ENCODE results near the gene CPNE8.

DNA sequence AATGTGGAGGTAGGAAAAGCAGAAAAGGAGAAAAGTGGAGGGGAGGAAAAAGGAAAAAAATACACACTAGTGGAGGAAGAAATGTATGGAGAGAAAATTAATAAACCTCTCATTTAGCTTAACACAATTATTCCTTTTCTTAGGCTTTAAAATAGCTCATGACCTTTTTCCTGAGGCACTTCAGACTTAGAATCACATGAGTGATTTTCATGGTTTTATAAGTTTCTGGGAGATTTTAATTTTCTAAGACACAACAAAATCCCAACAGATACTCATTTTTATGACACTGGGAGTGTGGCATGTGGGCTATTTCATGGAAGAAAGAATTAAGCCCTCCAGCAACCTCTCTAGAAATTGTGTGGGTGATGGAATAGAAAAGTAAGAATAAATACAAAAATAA, 214.7 kb downstream of the CPNE8 start:
- TF ChIP-seq POLR2AphosphoS5 (IDR thresholded peaks at IDR 0.05; ENCODE audit: low read depth, low read length) (no peak), REST (IDR thresholded peaks at IDR 0.05; ENCODE audit: insufficient read depth in 1 of 2, low read depth in 2 of 2, low read length in 2 of 2) (no peak), TAF1 (IDR thresholded peaks at IDR 0.05; ENCODE audit: borderline replicate concordance, insufficient read depth, low read length) (no peak), SIN3A (IDR thresholded peaks at IDR 0.05; ENCODE audit: borderline replicate concordance, insufficient read depth, low read length) (no peak), FOXP2 (optimal IDR thresholded peaks at IDR 0.05; ENCODE audit: borderline replicate concordance, extremely low read depth, extremely low read length, insufficient read depth) (no peak)

Data from PFSK-1 (cell line).